Measurements from ENCODE around the gene EVA1B.

EVA1B gene

DNA sequence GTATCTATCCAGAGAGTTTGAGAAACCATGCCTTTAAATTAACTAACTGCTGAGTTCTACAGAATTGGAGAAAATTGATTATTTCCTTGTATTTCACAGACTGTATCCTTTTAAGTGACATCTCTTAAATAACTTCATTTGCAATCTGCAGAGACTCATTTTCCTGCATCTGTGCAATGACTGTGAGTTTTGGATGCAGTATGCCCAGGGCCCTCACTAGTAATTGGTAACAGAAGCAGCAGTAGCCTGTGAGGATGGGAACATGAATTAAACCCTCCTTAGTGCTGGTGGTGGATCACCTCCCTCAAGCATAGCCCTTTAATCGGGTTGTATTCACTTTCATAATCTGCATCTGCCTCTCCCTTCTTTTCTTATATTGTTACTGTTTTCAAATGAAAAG, 38.9 kb downstream of the EVA1B start:
- H3K9me3 ChIP-seq (ENCODE audit: control insufficient read depth in 2 of 2, low read length in 2 of 2): no peaks in the 10 kb centered on the region
- H3K4me3 ChIP-seq (ENCODE audit: low read length in 2 of 2): no peak overlapping the region
- no peak overlapping the region for H3K27ac ChIP-seq (ENCODE audit: low read depth in 2 of 2, low read length in 2 of 2)
- H3K9ac ChIP-seq (ENCODE audit: low read depth in 1 of 2, low read length in 2 of 2): no peak overlapping the region
- H3K27me3 ChIP-seq (ENCODE audit: control insufficient read depth in 2 of 2, insufficient read depth in 2 of 2, low read length in 2 of 2): no peaks in the 10 kb centered on the region
- H3K4me1 ChIP-seq (ENCODE audit: control insufficient read depth in 2 of 2, insufficient read depth in 2 of 2, low read length in 2 of 2): peaks cover 0 to 4% of the 10 kb centered on the region in 2 donors
- peaks cover 47 to 54% of the 10 kb centered on the region in 2 donors for H3K36me3 ChIP-seq (ENCODE audit: control insufficient read depth in 2 of 2, insufficient read depth in 2 of 2, low read length in 2 of 2)

GRCh38 chr1:36284061-36284460, 39.4 kb downstream of the EVA1B start:
- no peak overlapping the region for H3K9ac ChIP-seq (ENCODE audit: low read depth in 1 of 2, low read length in 2 of 2)

GRCh38 chr1:36279789-36280296, 43.6 kb downstream of the EVA1B start:
- Histone ChIP-seq H3K4me1 (ENCODE audit: control insufficient read depth in 2 of 2, insufficient read depth in 2 of 2, low read length in 2 of 2) (peaks cover 0 to 4% of the 10 kb centered on the region in 2 donors), H3K36me3 (ENCODE audit: control insufficient read depth in 2 of 2, insufficient read depth in 2 of 2, low read length in 2 of 2) (peaks cover 12 to 15% of the 10 kb centered on the region in 2 donors), H3K4me3 (ENCODE audit: low read length in 2 of 2) (no peak overlapping the region), H3K27me3 (ENCODE audit: control insufficient read depth in 2 of 2, insufficient read depth in 2 of 2, low read length in 2 of 2) (no peaks in the 10 kb centered on the region), H3K9ac (ENCODE audit: low read depth in 1 of 2, low read length in 2 of 2) (no peak overlapping the region), H3K9me3 (ENCODE audit: control insufficient read depth in 2 of 2, low read length in 2 of 2) (no peaks in the 10 kb centered on the region), H3K27ac (ENCODE audit: low read depth in 2 of 2, low read length in 2 of 2) (no peak overlapping the region)

More at GRCh38 chr1:36284061-36284460, 39.4 kb downstream of the EVA1B start:
- Histone ChIP-seq H3K27ac (ENCODE audit: low read depth in 2 of 2, low read length in 2 of 2) (no peak overlapping the region), H3K27me3 (ENCODE audit: control insufficient read depth in 2 of 2, insufficient read depth in 2 of 2, low read length in 2 of 2) (no peaks in the 10 kb centered on the region), H3K4me3 (ENCODE audit: low read length in 2 of 2) (no peak overlapping the region), H3K9me3 (ENCODE audit: control insufficient read depth in 2 of 2, low read length in 2 of 2) (no peaks in the 10 kb centered on the region), H3K4me1 (ENCODE audit: control insufficient read depth in 2 of 2, insufficient read depth in 2 of 2, low read length in 2 of 2) (peaks cover 0 to 4% of the 10 kb centered on the region in 2 donors), H3K36me3 (ENCODE audit: control insufficient read depth in 2 of 2, insufficient read depth in 2 of 2, low read length in 2 of 2) (peaks cover 42 to 50% of the 10 kb centered on the region in 2 donors)

DNA sequence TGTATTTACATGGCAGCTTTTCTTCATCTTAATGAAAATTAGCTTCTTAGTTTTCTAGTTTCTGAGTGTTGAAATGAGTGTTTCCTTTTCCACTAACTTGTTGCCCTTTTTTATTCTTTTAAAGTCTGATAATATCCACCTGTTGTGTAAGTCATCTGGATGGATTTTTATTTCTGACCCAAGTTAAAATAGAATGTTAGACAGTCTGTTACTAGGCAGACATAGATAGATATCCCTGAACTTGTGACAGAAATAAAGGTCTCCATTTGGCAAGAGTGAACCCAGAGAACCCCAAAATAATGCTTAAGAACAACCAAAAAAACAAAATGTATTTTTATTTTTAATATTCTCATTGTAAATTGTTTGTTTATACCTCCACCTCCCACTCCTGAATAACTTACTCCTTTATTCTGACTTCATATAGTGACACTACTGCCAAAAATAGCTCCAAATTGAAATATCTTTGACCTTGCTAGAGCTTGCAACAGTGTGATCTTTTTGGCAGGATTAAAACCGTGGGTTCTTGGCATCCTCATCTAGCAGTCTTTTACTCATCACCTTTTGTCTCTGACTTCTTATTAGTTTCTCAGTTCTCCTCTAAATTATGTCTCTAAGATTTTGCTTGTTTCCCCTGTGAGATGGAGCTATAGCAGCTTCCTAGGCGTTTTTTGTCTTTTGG, 44.2 kb downstream of the EVA1B start:
- H3K27ac ChIP-seq (ENCODE audit: low read depth in 2 of 2, low read length in 2 of 2): no peak overlapping the region
- H3K36me3 ChIP-seq (ENCODE audit: control insufficient read depth in 2 of 2, insufficient read depth in 2 of 2, low read length in 2 of 2): peaks cover 9 to 11% of the 10 kb centered on the region in 2 donors
- no peaks in the 10 kb centered on the region for H3K9me3 ChIP-seq (ENCODE audit: control insufficient read depth in 2 of 2, low read length in 2 of 2)
- no peak overlapping the region for H3K9ac ChIP-seq (ENCODE audit: low read depth in 1 of 2, low read length in 2 of 2)
- H3K4me1 ChIP-seq (ENCODE audit: control insufficient read depth in 2 of 2, insufficient read depth in 2 of 2, low read length in 2 of 2): peaks cover 0 to 4% of the 10 kb centered on the region in 2 donors
- no peaks in the 10 kb centered on the region for H3K27me3 ChIP-seq (ENCODE audit: control insufficient read depth in 2 of 2, insufficient read depth in 2 of 2, low read length in 2 of 2)
- no peak overlapping the region for H3K4me3 ChIP-seq (ENCODE audit: low read length in 2 of 2)

GRCh38 chr1:36276688-36277087, 46.8 kb downstream of the EVA1B start:
- no peak overlapping the region for H3K9ac ChIP-seq (ENCODE audit: low read depth in 1 of 2, low read length in 2 of 2)
- H3K36me3 ChIP-seq (ENCODE audit: control insufficient read depth in 2 of 2, insufficient read depth in 2 of 2, low read length in 2 of 2): peaks cover 6% of the 10 kb centered on the region in 2 donors
- H3K27ac ChIP-seq (ENCODE audit: low read depth in 2 of 2, low read length in 2 of 2): no peak overlapping the region
- no peaks in the 10 kb centered on the region for H3K27me3 ChIP-seq (ENCODE audit: control insufficient read depth in 2 of 2, insufficient read depth in 2 of 2, low read length in 2 of 2)
- H3K9me3 ChIP-seq (ENCODE audit: control insufficient read depth in 2 of 2, low read length in 2 of 2): no peaks in the 10 kb centered on the region
- H3K4me3 ChIP-seq (ENCODE audit: low read length in 2 of 2): no peak overlapping the region
- peaks cover 0 to 4% of the 10 kb centered on the region in 2 donors for H3K4me1 ChIP-seq (ENCODE audit: control insufficient read depth in 2 of 2, insufficient read depth in 2 of 2, low read length in 2 of 2)

GRCh38 chr1:36274201-36274600, 49.2 kb downstream of the EVA1B start:
- H3K9ac ChIP-seq (ENCODE audit: low read depth in 1 of 2, low read length in 2 of 2): no peak overlapping the region
- H3K36me3 ChIP-seq (ENCODE audit: control insufficient read depth in 2 of 2, insufficient read depth in 2 of 2, low read length in 2 of 2): peaks cover 9 to 10% of the 10 kb centered on the region in 2 donors
- no peak overlapping the region for H3K27ac ChIP-seq (ENCODE audit: low read depth in 2 of 2, low read length in 2 of 2)
- H3K9me3 ChIP-seq (ENCODE audit: control insufficient read depth in 2 of 2, low read length in 2 of 2): no peaks in the 10 kb centered on the region
- no peaks in the 10 kb centered on the region for H3K27me3 ChIP-seq (ENCODE audit: control insufficient read depth in 2 of 2, insufficient read depth in 2 of 2, low read length in 2 of 2)
- no peak overlapping the region for H3K4me3 ChIP-seq (ENCODE audit: low read length in 2 of 2)
- peaks cover 4 to 9% of the 10 kb centered on the region in 2 donors for H3K4me1 ChIP-seq (ENCODE audit: control insufficient read depth in 2 of 2, insufficient read depth in 2 of 2, low read length in 2 of 2)

GRCh38 chr1:36273024-36273423, 50.4 kb downstream of the EVA1B start:
- Histone ChIP-seq H3K4me1 (ENCODE audit: control insufficient read depth in 2 of 2, insufficient read depth in 2 of 2, low read length in 2 of 2) (peaks cover 4 to 9% of the 10 kb centered on the region in 2 donors), H3K36me3 (ENCODE audit: control insufficient read depth in 2 of 2, insufficient read depth in 2 of 2, low read length in 2 of 2) (peaks cover 12 to 14% of the 10 kb centered on the region in 2 donors)

More at GRCh38 chr1:36273024-36273423, 50.4 kb downstream of the EVA1B start:
- Histone ChIP-seq H3K9me3 (ENCODE audit: control insufficient read depth in 2 of 2, low read length in 2 of 2) (no peaks in the 10 kb centered on the region), H3K4me3 (ENCODE audit: low read length in 2 of 2) (no peak overlapping the region), H3K9ac (ENCODE audit: low read depth in 1 of 2, low read length in 2 of 2) (no peak overlapping the region), H3K27ac (ENCODE audit: low read depth in 2 of 2, low read length in 2 of 2) (no peak overlapping the region), H3K27me3 (ENCODE audit: control insufficient read depth in 2 of 2, insufficient read depth in 2 of 2, low read length in 2 of 2) (no peaks in the 10 kb centered on the region)

Data from mucosa of rectum (tissue), 2 donors.